ENCODE results near the gene SEMA3F.

DNA sequence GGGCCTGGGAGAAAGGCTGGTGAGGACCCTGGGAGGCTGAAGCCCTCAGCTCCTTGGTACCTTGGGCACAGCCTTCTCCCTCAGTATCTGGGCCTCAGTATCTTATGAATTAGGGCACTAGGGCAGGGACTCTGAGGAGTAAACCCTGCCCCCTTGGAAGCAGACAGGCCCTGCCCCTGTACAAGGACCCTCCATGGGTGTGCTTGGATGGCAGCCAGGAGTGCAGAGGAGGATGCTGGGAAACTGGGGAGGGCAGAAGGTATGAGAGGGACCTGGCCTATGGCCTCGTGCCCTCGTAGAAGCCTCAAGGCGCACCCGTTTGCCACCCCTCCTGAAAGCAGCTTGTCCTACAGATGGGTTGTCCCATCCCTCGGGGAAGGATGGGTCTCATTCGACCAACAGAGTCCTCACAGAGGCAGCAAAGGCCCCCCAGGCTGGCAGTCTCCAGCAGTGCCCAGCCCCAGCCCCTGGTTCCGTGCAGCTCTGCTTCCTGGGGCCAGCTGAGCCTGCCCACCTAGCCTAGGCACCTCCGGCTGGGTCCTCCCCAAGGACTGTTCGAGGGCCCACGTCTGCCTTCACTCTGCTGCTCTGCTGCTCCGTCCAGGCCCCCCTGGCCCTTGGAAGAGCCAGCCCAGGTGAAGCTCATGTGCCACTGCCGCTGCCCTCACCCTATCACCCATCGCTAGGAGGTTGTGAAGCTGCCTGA is 15.3 kb upstream of the SEMA3F start:
- no peak for TF ChIP-seq CTCF (IDR thresholded peaks at IDR 0.05)
- no peak for TF ChIP-seq POLR2A (IDR thresholded peaks at IDR 0.05)
